ENCODE measurements around the gene KIF1B. TPM values are rescaled to one million over a fixed set of nuclear protein-coding genes. Genes with fewer than 3 reads are reported as not detected.
A peak's percentile ranks its signal among the peaks of the same experiment; 100 is the strongest.

Gene KIF1B
- total and polyA plus RNA-seq, 2 donors (not counting 1 experiment from before 2014, with no cell fraction given): 3.5 to 16.4 TPM

- no peaks in the 10 kb centered on the region for H3K9me3 ChIP-seq (ENCODE audit: control extremely low read depth in 1 of 3, control insufficient read depth in 2 of 3, insufficient read depth in 1 of 3, low read length in 2 of 3)
- H3K4me1 Mint-ChIP-seq: peaks cover 35% of the 10 kb centered on the region
- no peaks in the 10 kb centered on the region for H4K20me1 ChIP-seq (ENCODE audit: control insufficient read depth, insufficient read depth, low read length, poor library complexity, severe bottlenecking)
- H3K27ac Mint-ChIP-seq: peak overlapping the region; percentile 11
- ChIA-PET POLR2A (no interaction called here), CTCF (interaction anchor here (0.7 kb wide), 1 partner anchor 262 kb away, joined by 4 read pairs; no protein-coding TSS in a partner anchor)
- peak overlapping the region; percentile 91 for H3K4me2 ChIP-seq (replicated peaks; ENCODE audit: low read depth, low read length, poor library complexity, severe bottlenecking)
- no peak overlapping the region for H3K9ac ChIP-seq (ENCODE audit: low read length)
- no peak overlapping the region for H2AFZ ChIP-seq (ENCODE audit: insufficient read depth, low read depth, low read length, poor library complexity, severe bottlenecking)
- H3K36me3 ChIP-seq (replicated peaks in 1 of 2; ENCODE audit: control extremely low read depth in 1 of 2, control insufficient read depth in 1 of 2, extremely low read depth in 1 of 2, insufficient read depth in 2 of 2, low read length in 1 of 2): no peaks in the 10 kb centered on the region
- no peaks in the 10 kb centered on the region for H3K9me3 Mint-ChIP-seq (ENCODE audit: insufficient read depth)
- peak overlapping the region; percentile 86 for H3K4me3 Mint-ChIP-seq
- intact Hi-C loops (cut with micrococcal nuclease): loop anchor here (2.0 to 10.0 kb wide), 3 partner anchors 123 to 263 kb away; partner anchors contain the start of genes PEX14 and UBE4B
- DNase-seq (no peak), ATAC-seq (ENCODE audit: low read depth) (no peak)
- TF ChIP-seq CTCF (IDR thresholded peaks at IDR 0.05): no peak
- no peak for TF ChIP-seq EZH2 (IDR thresholded peaks at IDR 0.05; ENCODE audit: borderline replicate concordance, insufficient read depth, low read depth, low read length, poor library complexity, severe bottlenecking)
- WGBS (ENCODE audit: insufficient coverage): 96% methylated on average over 10 of the region's 11 CpGs
- peak overlapping the region in 1 of 5 experiments; percentile 15 for H3K4me3 ChIP-seq (ENCODE audit: control extremely low read depth in 1 of 5, extremely low read depth in 1 of 5, insufficient read depth in 1 of 5, low read depth in 2 of 5, low read length in 4 of 5)
- no peaks in the 10 kb centered on the region for H3K27me3 Mint-ChIP-seq
- H3K27me3 ChIP-seq (replicated peaks in 1 of 4; ENCODE audit: control extremely low read depth in 1 of 4, control insufficient read depth in 3 of 4, insufficient read depth in 4 of 4, low read length in 3 of 4): peaks cover 0 to 4% (median 0%) of the 10 kb centered on the region in 4 experiments
- no peak overlapping the region for H3K27ac ChIP-seq (ENCODE audit: low read length in 2 of 2)
- H3K79me2 ChIP-seq (ENCODE audit: control insufficient read depth, insufficient read depth, low read length): peaks cover 5% of the 10 kb centered on the region
- peaks cover 6 to 23% of the 10 kb centered on the region in 2 donors for H3K4me1 ChIP-seq (ENCODE audit: control insufficient read depth in 2 of 2, insufficient read depth in 2 of 2, low read length in 2 of 2)
Measured at GRCh38 chr1:10211805-10212410, 1.5 kb downstream of the KIF1B start.

GRCh38 chr1:10212476-10212875 lies 2.1 kb downstream of the KIF1B start:
- no peak overlapping the region for H3K4me3 ChIP-seq (ENCODE audit: control extremely low read depth in 1 of 5, extremely low read depth in 1 of 5, insufficient read depth in 1 of 5, low read depth in 2 of 5, low read length in 4 of 5)
- peaks cover 0 to 4% (median 0%) of the 10 kb centered on the region in 4 experiments for H3K27me3 ChIP-seq (replicated peaks in 1 of 4; ENCODE audit: control extremely low read depth in 1 of 4, control insufficient read depth in 3 of 4, insufficient read depth in 4 of 4, low read length in 3 of 4)
- ATAC-seq (ENCODE audit: low read depth) (no peak), DNase-seq (no peak)
- no peaks in the 10 kb centered on the region for H3K36me3 ChIP-seq (replicated peaks in 1 of 2; ENCODE audit: control extremely low read depth in 1 of 2, control insufficient read depth in 1 of 2, extremely low read depth in 1 of 2, insufficient read depth in 2 of 2, low read length in 1 of 2)
- no peak overlapping the region for H3K27ac Mint-ChIP-seq
- H3K27me3 Mint-ChIP-seq: no peaks in the 10 kb centered on the region
- H3K9me3 ChIP-seq (ENCODE audit: control extremely low read depth in 1 of 3, control insufficient read depth in 2 of 3, insufficient read depth in 1 of 3, low read length in 2 of 3): no peaks in the 10 kb centered on the region
- no peak overlapping the region for H3K9ac ChIP-seq (ENCODE audit: low read length)
- CTCF ChIA-PET: interaction anchor here (1.0 kb wide), 1 partner anchor 127 kb away, joined by 4 read pairs; no protein-coding TSS in a partner anchor
- no peak overlapping the region for H2AFZ ChIP-seq (ENCODE audit: insufficient read depth, low read depth, low read length, poor library complexity, severe bottlenecking)
- POLR2A ChIA-PET: no interaction called here
- intact Hi-C loops (cut with micrococcal nuclease): loop anchor here (10.0 kb wide), 1 partner anchor 122 kb away; no protein-coding TSS in a partner anchor
- no peaks in the 10 kb centered on the region for H3K9me3 Mint-ChIP-seq (ENCODE audit: insufficient read depth)
- TF ChIP-seq EZH2 (IDR thresholded peaks at IDR 0.05; ENCODE audit: borderline replicate concordance, insufficient read depth, low read depth, low read length, poor library complexity, severe bottlenecking) (no peak), CTCF (IDR thresholded peaks at IDR 0.05) (no peak)
- no peaks in the 10 kb centered on the region for H4K20me1 ChIP-seq (ENCODE audit: control insufficient read depth, insufficient read depth, low read length, poor library complexity, severe bottlenecking)
- no CpG with 5 or more reads among the region's 1 CpG for WGBS (ENCODE audit: insufficient coverage)
- H3K4me3 Mint-ChIP-seq: peak overlapping the region; percentile 86
- no peak overlapping the region for H3K27ac ChIP-seq (ENCODE audit: low read length in 2 of 2)
- peaks cover 9% of the 10 kb centered on the region for H3K79me2 ChIP-seq (ENCODE audit: control insufficient read depth, insufficient read depth, low read length)
- H3K4me2 ChIP-seq (replicated peaks; ENCODE audit: low read depth, low read length, poor library complexity, severe bottlenecking): no peak overlapping the region
- peaks cover 6 to 23% of the 10 kb centered on the region in 2 donors for H3K4me1 ChIP-seq (ENCODE audit: control insufficient read depth in 2 of 2, insufficient read depth in 2 of 2, low read length in 2 of 2)
- H3K4me1 Mint-ChIP-seq: peaks cover 36% of the 10 kb centered on the region

Measured in B cell (primary cell).